K562 (cell line): Measurements from ENCODE around the gene HSD17B2. TPM values are rescaled to one million over a fixed set of nuclear protein-coding genes. Genes with fewer than 3 reads are reported as not detected.

Experiments used
- BACH1 ChIP-seq: fragments of 200-800 bp; sonication (Bioruptor generic); IDR thresholded peaks from 2 replicates; pipeline ENCODE4 v1.6.1; 2016; ENCODE audit warnings: missing genetic modification characterization, missing compliant biosample characterization
- CBX3 ChIP-seq, 2 experiments: IDR thresholded peaks; 1 replicate in 1 of 2; 2 replicates in 1 of 2; pipeline ENCODE4 v1.6.1; 2012; ENCODE audit warnings: inconsistent platforms in 2 of 2, low read length in 2 of 2, borderline replicate concordance in 1 of 2, control low read depth in 1 of 2
- FOXJ3 ChIP-seq: sonication (generic); formaldehyde crosslinking; IDR thresholded peaks from 2 replicates; pipeline ENCODE4 v1.4.0; 2020; ENCODE audit warnings: mild to moderate bottlenecking, missing genetic modification reagents
- IRF2 ChIP-seq: sonication (generic); formaldehyde crosslinking; IDR thresholded peaks from 2 replicates; pipeline ENCODE4 v1.8.1; 2022; ENCODE audit warnings: mild to moderate bottlenecking, missing genetic modification reagents
- RBM14 ChIP-seq: fragments of 200-400 bp; formaldehyde crosslinking; IDR thresholded peaks from 2 replicates; pipeline ENCODE4 v1.6.1; 2018; ENCODE audit warnings: low read depth, mild to moderate bottlenecking, low read length, moderate library complexity, borderline replicate concordance; ENCODE audit not compliant: insufficient read depth
- REST ChIP-seq, 2 experiments: fragments of 450-650 bp; formaldehyde crosslinking in 1 of 2; IDR thresholded peaks; 2 replicates each; pipeline versions ENCODE4 v1.4.0 to v1.6.1; 2014 to 2020; ENCODE audit warnings: mild to moderate bottlenecking in 2 of 2, borderline replicate concordance in 1 of 2, low read depth in 1 of 2
- TGIF2 ChIP-seq: sonication (generic); formaldehyde crosslinking; IDR thresholded peaks from 2 replicates; pipeline ENCODE4 v1.8.1; 2022; ENCODE audit warnings: mild to moderate bottlenecking, missing genetic modification reagents, moderate library complexity
- polyA plus RNA-seq, 8 experiments: library from polyadenylated mRNA; depleted of rRNA in 4 of 8; stranded (reverse) in 5 of 8; unstranded in 3 of 8; fragments of >200 nt; fragmentation: Nextera tagmentation in 2 of 8; fragmentation: Illumina TruSeq in 1 of 8; extraction: Ambion mirVana in 2 of 8; extraction: Trizol in 1 of 8; gene quantifications; 2 replicates each; pipeline versions ENCODE4 v1.2.1 to v1.2.3, GENCODE V29; 2011 to 2014; ENCODE audit warnings: inconsistent platforms in 1 of 8, missing spikeins in 1 of 8
- total RNA-seq, 7 experiments: library from RNA; depleted of rRNA in 6 of 7; stranded (reverse); fragments of >200 nt in 6 of 7; fragmentation: Illumina TruSeq in 2 of 7; extraction: Trizol in 2 of 7; gene quantifications; 2 replicates each; pipeline versions ENCODE4 v1.2.1 to v1.2.3, GENCODE V29; 2011 to 2021; ENCODE audit warnings: low replicate concordance in 1 of 7
- TF ChIP-seq, protein P1 (sequence below): fragments of 450-650 bp; formaldehyde crosslinking; IDR thresholded peaks from 2 replicates; pipeline ENCODE4 v1.4.0; 2020; ENCODE audit warnings: mild to moderate bottlenecking, moderate library complexity

HSD17B2 gene
- total and polyA plus RNA-seq, 9 of the 15 experiments (the other 6 are each of a cell fraction or from before 2014, with no cell fraction given), result not detected

- TF ChIP-seq RBM14 (no peak), FOXJ3 (no peak), IRF2 (no peak), TGIF2 (CRISPR knock-in tag) (no peak), REST (IDR thresholded peaks at IDR 0.05; ENCODE audit: borderline replicate concordance) (peak; percentile 71; the same call in 1 of the 2 replicates), REST (CRISPR knock-in tag; IDR thresholded peaks at IDR 0.05; ENCODE audit: low read depth) (no peak), BACH1 (tag) (no peak), CBX3 (IDR thresholded peaks at IDR 0.05; ENCODE audit: borderline replicate concordance in 1 of 2, low read length in 2 of 2) (no peak)
- TF ChIP-seq, protein P1, sequence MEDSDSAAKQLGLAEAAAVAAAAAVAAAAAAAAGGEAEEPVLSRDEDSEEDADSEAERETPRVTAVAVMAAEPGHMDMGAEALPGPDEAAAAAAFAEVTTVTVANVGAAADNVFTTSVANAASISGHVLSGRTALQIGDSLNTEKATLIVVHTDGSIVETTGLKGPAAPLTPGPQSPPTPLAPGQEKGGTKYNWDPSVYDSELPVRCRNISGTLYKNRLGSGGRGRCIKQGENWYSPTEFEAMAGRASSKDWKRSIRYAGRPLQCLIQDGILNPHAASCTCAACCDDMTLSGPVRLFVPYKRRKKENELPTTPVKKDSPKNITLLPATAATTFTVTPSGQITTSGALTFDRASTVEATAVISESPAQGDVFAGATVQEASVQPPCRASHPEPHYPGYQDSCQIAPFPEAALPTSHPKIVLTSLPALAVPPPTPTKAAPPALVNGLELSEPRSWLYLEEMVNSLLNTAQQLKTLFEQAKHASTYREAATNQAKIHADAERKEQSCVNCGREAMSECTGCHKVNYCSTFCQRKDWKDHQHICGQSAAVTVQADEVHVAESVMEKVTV (CRISPR knock-in tag), result peak; percentile 62; the same call in 1 of the 2 replicates
These were observed 3.7 kb upstream of the HSD17B2 start (continued) for GRCh38 chr16:82031116-82032084.
